Kidney (tissue), 14 donors: ENCODE results near the gene NFATC2. TPM values are rescaled to one million over a fixed set of nuclear protein-coding genes. Genes with fewer than 3 reads are reported as not detected.

Experiments
- DNase-seq, 5 donors: peaks; one replicate each; pipeline ENCODE4 v3.0.0-alpha.2; 2013 to 2020
- FAIRE-seq: peaks from 2 replicates; lab custom pipeline; 2012; peaks lifted over from hg19 to GRCh38; lab: Jason Lieb, UNC
- H3K27ac ChIP-seq, 2 donors: one replicate each; pipeline ENCODE4 v1.7.0; 2013; ENCODE audit warnings: low read depth in 2 of 2, low read length in 2 of 2, inconsistent platforms in 1 of 2
- H3K27me3 ChIP-seq: one replicate; pipeline ENCODE4 v1.7.1; 2013; ENCODE audit warnings: low read length, inconsistent platforms; ENCODE audit not compliant: control insufficient read depth, insufficient read depth
- H3K36me3 ChIP-seq, 3 donors: one replicate each; pipeline versions ENCODE4 v1.7.0 to v1.7.1; 2013; ENCODE audit warnings: low read length in 3 of 3, control low read depth in 1 of 3, inconsistent platforms in 1 of 3; ENCODE audit not compliant: insufficient read depth in 3 of 3, control insufficient read depth in 2 of 3
- H3K4me1 ChIP-seq, 3 donors: one replicate each; pipeline versions ENCODE4 v1.7.0 to v1.7.1; 2013; ENCODE audit warnings: low read length in 3 of 3, inconsistent platforms in 1 of 3, low read depth in 1 of 3; ENCODE audit not compliant: control insufficient read depth in 2 of 3, insufficient read depth in 2 of 3
- H3K4me3 ChIP-seq, 3 donors: one replicate each; pipeline versions ENCODE4 v1.7.0 to v1.8.1; 2013; ENCODE audit warnings: low read length in 3 of 3, control low read depth in 1 of 3, inconsistent platforms in 1 of 3
- H3K9ac ChIP-seq, 3 donors: one replicate each; pipeline versions ENCODE4 v1.7.0 to v1.7.1; 2013; ENCODE audit warnings: low read length in 3 of 3, control low read depth in 1 of 3, inconsistent platforms in 1 of 3
- H3K9me3 ChIP-seq, 3 donors: one replicate each; pipeline versions ENCODE4 v1.7.0 to v1.7.1; 2013; ENCODE audit warnings: low read length in 3 of 3, control low read depth in 1 of 3, inconsistent platforms in 1 of 3; ENCODE audit not compliant: control insufficient read depth in 2 of 3, insufficient read depth in 1 of 3
- intact Hi-C: fragments of 100-400 bp; cut with DNase I; formaldehyde crosslinking; loops from one replicate; pipeline ENCODE4 v1.11.1; 2022
- polyA plus RNA-seq: library from polyadenylated mRNA; stranded (reverse); fragments of 350-450 nt; fragmentation: Illumina TruSeq; extraction: RNeasy Lipid Tissue Mini Kit (QIAGEN cat#74804); gene quantifications from one replicate; pipeline ENCODE4 v1.2.3, GENCODE V29; 2014; ENCODE audit warnings: low read depth, low replicate concordance; ENCODE audit not compliant: insufficient read depth
- total RNA-seq: library from RNA; stranded (reverse); fragmentation: NEBNext Ultra II Directional; extraction: Animal tissue kit (Norgen Biotek cat#: 25700); gene quantifications from one replicate; pipeline ENCODE4 v1.2.1, GENCODE V29; 2021
- TF ChIP-seq, protein P1 (sequence below): IDR thresholded peaks from 3 replicates; pipeline ENCODE4 v1.5.1; 2012; ENCODE audit warnings: mild to moderate bottlenecking, moderate library complexity, borderline replicate concordance; ENCODE audit not compliant: insufficient read depth; ENCODE audit errors: extremely low read depth
- donor health status: control.
- donor health status: control.
- donor health status: control.
- donor health status: control.
- donor health status: control.
- donor health status: DM: yes; HTN: yes; CAD: no.
- donor health status: Normal renal cell carcinoma (clear cell type).

NFATC2 gene
- total and polyA plus RNA-seq, 2 donors from 2014 or later, result 0.73 to 10.5 TPM

DNA sequence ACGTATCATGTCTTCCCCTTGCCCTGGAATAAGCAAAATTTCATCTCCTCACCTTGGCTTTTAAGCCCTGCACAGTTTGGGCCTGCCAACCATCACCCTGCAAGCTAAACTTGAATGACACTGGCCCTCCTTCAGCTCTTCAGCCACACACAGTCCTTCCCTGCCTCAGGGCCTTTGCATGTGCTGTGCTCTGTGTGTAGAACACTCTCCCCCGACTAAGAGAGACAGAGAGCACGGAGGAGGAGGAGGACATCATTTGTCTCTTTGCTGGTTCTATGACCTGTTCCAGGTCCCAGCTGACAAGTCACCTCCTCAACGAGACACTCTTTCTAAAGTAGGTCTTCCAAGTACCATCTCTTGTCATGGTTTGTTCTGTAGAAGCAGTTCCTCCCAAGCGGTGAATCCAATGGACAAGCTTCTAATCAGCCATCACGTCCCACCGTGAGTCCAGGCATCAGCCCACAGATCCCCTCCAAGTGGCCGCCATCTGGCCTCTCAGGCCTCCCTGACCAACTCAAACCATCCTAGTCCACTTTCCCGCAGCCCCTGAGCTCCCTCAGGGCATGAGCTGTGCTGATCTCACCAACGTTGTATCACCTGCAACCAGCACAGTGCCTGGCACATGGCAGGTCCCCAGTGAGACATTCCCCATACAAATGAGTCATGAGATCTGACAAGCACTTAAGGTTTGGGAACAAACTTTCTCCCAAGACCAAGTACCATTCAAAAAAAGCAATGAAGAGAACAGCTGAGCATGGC is 30.5 kb downstream of the NFATC2 start:
- Histone ChIP-seq H3K27me3 (no peaks in the 10 kb centered on the region), H3K36me3 (no peaks in the 10 kb centered on the region), H3K9me3 (no peaks in the 10 kb centered on the region), H3K4me1 (no peaks in the 10 kb centered on the region), H3K9ac (no peak overlapping the region), H3K27ac (no peak overlapping the region), H3K4me3 (no peak overlapping the region)
- TF ChIP-seq, protein P1, sequence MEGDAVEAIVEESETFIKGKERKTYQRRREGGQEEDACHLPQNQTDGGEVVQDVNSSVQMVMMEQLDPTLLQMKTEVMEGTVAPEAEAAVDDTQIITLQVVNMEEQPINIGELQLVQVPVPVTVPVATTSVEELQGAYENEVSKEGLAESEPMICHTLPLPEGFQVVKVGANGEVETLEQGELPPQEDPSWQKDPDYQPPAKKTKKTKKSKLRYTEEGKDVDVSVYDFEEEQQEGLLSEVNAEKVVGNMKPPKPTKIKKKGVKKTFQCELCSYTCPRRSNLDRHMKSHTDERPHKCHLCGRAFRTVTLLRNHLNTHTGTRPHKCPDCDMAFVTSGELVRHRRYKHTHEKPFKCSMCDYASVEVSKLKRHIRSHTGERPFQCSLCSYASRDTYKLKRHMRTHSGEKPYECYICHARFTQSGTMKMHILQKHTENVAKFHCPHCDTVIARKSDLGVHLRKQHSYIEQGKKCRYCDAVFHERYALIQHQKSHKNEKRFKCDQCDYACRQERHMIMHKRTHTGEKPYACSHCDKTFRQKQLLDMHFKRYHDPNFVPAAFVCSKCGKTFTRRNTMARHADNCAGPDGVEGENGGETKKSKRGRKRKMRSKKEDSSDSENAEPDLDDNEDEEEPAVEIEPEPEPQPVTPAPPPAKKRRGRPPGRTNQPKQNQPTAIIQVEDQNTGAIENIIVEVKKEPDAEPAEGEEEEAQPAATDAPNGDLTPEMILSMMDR, result no peak
- no peak for DNase-seq
- no peak for FAIRE-seq
- intact Hi-C loops, result no loop called here

DNA sequence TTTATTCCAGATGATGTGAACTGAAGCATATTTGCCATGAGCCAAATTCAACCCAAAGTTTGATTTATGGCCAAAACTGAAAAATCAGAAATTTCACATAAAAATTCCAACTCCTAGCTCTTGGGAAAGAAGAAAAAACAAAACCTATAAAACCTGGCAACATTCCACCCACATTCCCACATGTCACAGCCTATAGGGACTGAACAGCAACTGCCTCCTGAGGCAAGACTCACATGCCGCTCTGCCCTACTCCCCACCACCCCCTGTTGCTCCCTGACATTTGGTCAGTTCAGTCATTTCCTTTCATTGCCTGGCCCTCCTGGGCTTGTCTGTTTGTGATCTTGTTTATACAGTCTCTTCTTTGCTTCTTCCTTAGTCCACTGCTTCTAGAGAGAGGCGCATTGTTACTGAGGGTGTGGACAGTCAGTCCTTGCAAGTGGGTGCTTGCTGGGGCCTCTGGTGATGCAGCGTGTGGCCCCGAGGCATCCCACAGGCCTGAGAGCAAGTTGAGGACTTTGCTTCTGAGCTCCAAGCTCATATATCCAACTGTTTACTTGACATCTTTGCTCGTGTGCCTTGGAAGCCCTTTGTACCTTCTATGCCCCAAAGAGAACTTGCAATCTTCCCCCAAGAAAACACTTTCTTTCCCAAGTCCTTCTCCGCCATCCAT is 31.4 kb downstream of the NFATC2 start:
- TF ChIP-seq, protein P1, result no peak
- Histone ChIP-seq H3K27me3 (no peaks in the 10 kb centered on the region), H3K4me1 (no peaks in the 10 kb centered on the region), H3K9ac (no peak overlapping the region), H3K27ac (no peak overlapping the region), H3K9me3 (no peaks in the 10 kb centered on the region), H3K36me3 (no peaks in the 10 kb centered on the region), H3K4me3 (no peak overlapping the region)
- intact Hi-C loops, result no loop called here
- FAIRE-seq (no peak), DNase-seq (no peak)

DNA sequence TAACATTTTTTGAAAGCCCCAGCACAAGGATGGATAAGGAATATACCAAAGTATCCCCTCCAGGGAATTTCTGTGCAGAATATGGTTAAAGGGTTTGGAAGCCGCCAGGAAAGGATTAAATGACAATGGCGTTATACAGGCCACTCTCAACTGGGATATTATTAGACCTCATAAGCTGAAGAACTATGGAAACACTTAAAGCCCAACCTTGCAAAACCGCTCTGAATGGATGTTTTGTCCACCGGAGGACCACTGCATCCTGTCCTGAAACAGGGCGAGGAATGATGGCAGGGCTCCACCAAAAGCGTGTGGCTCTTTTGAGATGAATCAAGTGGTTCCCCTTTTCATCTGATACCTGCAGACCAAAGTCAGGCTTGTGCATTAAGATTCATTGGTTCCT is 32.4 kb downstream of the NFATC2 start:
- H3K27ac ChIP-seq, result no peak overlapping the region
- no peaks in the 10 kb centered on the region for H3K9me3 ChIP-seq
- H3K36me3 ChIP-seq, result no peaks in the 10 kb centered on the region
- no peak for DNase-seq
- TF ChIP-seq, protein P1, result no peak
- H3K4me1 ChIP-seq, result no peaks in the 10 kb centered on the region
- intact Hi-C loops, result no loop called here
- no peak overlapping the region for H3K9ac ChIP-seq
- no peak for FAIRE-seq
- H3K27me3 ChIP-seq, result no peaks in the 10 kb centered on the region
- no peak overlapping the region for H3K4me3 ChIP-seq
